ENCODE measurements around the gene RNF19B.

Gene RNF19B

GRCh38 chr1:32891630-32892029 is 73.0 kb downstream of the RNF19B start:
- ChIA-PET CTCF (interaction anchor here (1.0 to 3.7 kb wide), 7 partner anchors 11 to 195 kb away, joined by 3 to 21 read pairs (median 4); no protein-coding TSS in a partner anchor), POLR2A (no interaction called here)
- DNase-seq (ENCODE audit: extremely low spot score) = no peak
- TF ChIP-seq CTCF (IDR thresholded peaks at IDR 0.05; ENCODE audit: control extremely low read depth, extremely low read depth, low read depth, missing control alignments) = no peak

GRCh38 chr1:32891241-32891570 is 73.4 kb downstream of the RNF19B start:
- no peak for TF ChIP-seq CTCF (IDR thresholded peaks at IDR 0.05; ENCODE audit: control extremely low read depth, extremely low read depth, low read depth, missing control alignments)
- CTCF ChIA-PET = interaction anchor here (1.0 to 3.7 kb wide), 5 partner anchors 11 to 195 kb away, joined by 3 to 21 read pairs (median 9); no protein-coding TSS in a partner anchor
- DNase-seq (ENCODE audit: extremely low spot score) = no peak
- POLR2A ChIA-PET = no interaction called here

- CTCF ChIA-PET = interaction anchor here (0.9 to 3.7 kb wide), 8 partner anchors 10 to 196 kb away, joined by 3 to 21 read pairs (median 7); no protein-coding TSS in a partner anchor
- POLR2A ChIA-PET = no interaction called here
- TF ChIP-seq CTCF (IDR thresholded peaks at IDR 0.05; ENCODE audit: control extremely low read depth, extremely low read depth, low read depth, missing control alignments) = no peak
- DNase-seq (ENCODE audit: extremely low spot score) = no peak
Observed at GRCh38 chr1:32890516-32891240, 73.9 kb downstream of the RNF19B start.

DNA sequence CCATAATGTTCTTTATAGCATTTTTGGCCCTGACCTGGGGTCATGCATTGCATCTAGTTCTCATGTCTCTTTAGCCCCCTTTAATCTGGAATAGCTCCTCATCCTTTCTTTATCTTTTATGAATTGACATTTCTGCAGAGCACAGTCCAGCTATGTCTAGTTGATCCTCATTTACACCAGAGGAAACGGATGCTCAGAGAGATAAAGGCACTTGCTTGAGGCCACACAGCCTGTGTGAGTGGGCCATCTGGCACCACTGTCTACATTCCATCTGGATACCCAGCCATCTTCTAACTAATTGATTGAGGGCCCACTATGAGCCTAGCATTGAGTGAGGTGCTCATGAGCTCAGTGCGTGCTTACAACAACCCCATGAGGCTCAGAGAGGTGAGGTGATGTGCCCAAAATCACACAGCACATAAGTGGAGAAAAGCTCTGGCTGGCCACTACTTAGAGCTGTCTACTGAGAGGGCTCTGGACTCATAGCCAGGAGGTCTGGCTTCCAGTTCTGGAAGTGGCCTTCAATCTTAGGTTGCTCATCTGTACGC is 74.8 kb downstream of the RNF19B start:
- no peak for DNase-seq (ENCODE audit: extremely low spot score)
- no peak for TF ChIP-seq CTCF (IDR thresholded peaks at IDR 0.05; ENCODE audit: control extremely low read depth, extremely low read depth, low read depth, missing control alignments)
- CTCF ChIA-PET = interaction anchor here (0.9 to 3.5 kb wide), 6 partner anchors 11 to 196 kb away, joined by 5 to 9 read pairs (median 7); no protein-coding TSS in a partner anchor
- POLR2A ChIA-PET = no interaction called here

DNA sequence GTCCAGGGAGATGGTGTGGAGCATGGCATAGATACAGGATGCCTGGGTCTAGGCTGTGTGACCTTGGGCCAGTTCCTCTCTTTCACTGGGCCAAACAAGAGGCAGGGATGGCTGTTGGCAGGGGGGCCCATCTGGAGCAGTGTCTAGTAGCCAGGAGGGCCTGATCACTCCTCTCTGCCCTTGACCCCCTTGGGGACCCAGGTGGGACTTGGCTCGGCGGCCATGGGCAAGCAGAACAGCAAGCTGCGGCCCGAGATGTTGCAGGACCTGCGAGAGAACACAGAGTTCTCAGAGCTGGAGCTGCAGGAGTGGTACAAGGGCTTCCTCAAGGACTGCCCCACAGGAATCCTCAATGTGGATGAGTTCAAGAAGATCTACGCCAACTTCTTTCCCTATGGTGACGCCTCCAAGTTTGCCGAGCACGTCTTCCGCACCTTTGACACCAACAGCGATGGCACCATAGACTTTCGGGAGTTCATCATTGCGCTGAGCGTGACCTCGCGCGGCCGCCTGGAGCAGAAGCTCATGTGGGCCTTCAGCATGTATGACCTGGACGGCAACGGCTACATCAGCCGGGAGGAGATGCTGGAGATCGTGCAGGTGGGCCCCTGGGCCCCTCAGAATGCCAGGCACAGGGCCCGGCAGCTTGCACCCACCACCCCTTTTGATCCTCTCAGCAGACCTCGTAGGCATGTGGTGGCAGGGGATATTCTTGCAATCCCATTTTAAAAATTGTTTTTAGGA is 75.8 kb downstream of the RNF19B start:
- no peak for TF ChIP-seq CTCF (IDR thresholded peaks at IDR 0.05; ENCODE audit: control extremely low read depth, extremely low read depth, low read depth, missing control alignments)

DNA sequence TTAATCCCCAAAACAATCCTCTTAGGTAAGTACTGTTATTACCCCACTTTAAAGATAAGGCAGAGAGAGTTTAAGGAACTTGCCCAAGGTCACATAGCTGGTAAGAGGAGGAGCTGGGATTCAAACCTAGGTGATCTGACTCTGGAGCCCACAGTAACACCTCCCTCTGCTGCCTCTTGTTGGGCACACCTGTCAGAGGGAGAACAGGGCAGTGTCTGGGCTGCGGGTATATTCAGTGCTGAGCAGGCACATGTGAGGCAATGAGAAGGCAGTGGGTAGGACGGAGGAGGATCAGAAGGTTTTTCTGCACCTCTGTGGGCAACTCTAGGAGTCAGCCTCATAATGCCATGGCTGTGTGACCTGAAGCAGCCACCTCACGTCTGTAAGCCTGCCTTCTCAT is 76.5 kb downstream of the RNF19B start:
- DNase-seq (ENCODE audit: extremely low spot score) = no peak
- TF ChIP-seq CTCF (IDR thresholded peaks at IDR 0.05; ENCODE audit: control extremely low read depth, extremely low read depth, low read depth, missing control alignments) = no peak
- POLR2A ChIA-PET = no interaction called here
- CTCF ChIA-PET = interaction anchor here (1.1 to 3.7 kb wide), 4 partner anchors 9 to 12 kb away, joined by 3 to 28 read pairs (median 8); no protein-coding TSS in a partner anchor

More for the DNA sequence above, 75.8 kb downstream of the RNF19B start:
- ChIA-PET CTCF (interaction anchor here (1.1 to 2.6 kb wide), 3 partner anchors 8 to 176 kb away, joined by 3 to 8 read pairs (median 6); no protein-coding TSS in a partner anchor), POLR2A (no interaction called here)
- no peak for DNase-seq (ENCODE audit: extremely low spot score)

Data from GM10248 (cell line).